HEK293 (cell line): Measurements from ENCODE around the gene CREBBP.

Experiments used
- CTCF ChIA-PET: fragments of 350-600 bp; formaldehyde crosslinking; extraction: SDS; loops from one replicate; lab custom pipeline; 2021; ENCODE audit warnings: antibody characterized with exemption; lab: Yijun Ruan, JAX
- POLR2A ChIA-PET: fragments of 300-600 bp; formaldehyde crosslinking; extraction: SDS; loops from one replicate; lab custom pipeline; 2020; ENCODE audit warnings: antibody characterized with exemption, inconsistent platforms; lab: Yijun Ruan, JAX
- H3K27ac ChIP-seq: fragments of 200-500 bp; sonication (Bioruptor generic); 2 replicates; pipeline ENCODE4 v1.5.1; 2014; ENCODE audit warnings: low read depth, low read length, control low read depth, inconsistent platforms; ENCODE audit errors: extremely low read depth
- H3K36me3 ChIP-seq, 2 experiments: fragments of 200-500 bp in 1 of 2; sonication (Bioruptor generic) in 1 of 2; 1 replicate in 1 of 2; 2 replicates in 1 of 2; pipeline ENCODE4 v1.5.1; 2014 to 2017; ENCODE audit warnings: inconsistent platforms in 2 of 2, low read length in 2 of 2; ENCODE audit not compliant: control insufficient read depth in 2 of 2, insufficient read depth in 1 of 2
- H3K4me1 ChIP-seq: fragments of 200-500 bp; sonication (Bioruptor generic); 2 replicates; pipeline ENCODE4 v1.5.1; 2014; ENCODE audit warnings: mild to moderate bottlenecking, low read length, inconsistent platforms; ENCODE audit not compliant: control insufficient read depth, insufficient read depth
- H3K4me3 ChIP-seq: 2 replicates; pipeline ENCODE4 v1.5.1; 2011; ENCODE audit warnings: low read depth, mild to moderate bottlenecking, control low read depth, low read length, moderate library complexity
- H3K9me3 ChIP-seq: fragments of 200-500 bp; sonication (Bioruptor generic); 2 replicates; pipeline ENCODE4 v1.5.1; 2014; ENCODE audit warnings: low read depth, low read length, inconsistent platforms; ENCODE audit not compliant: control insufficient read depth, insufficient read depth
- AEBP2 ChIP-seq: fragments of 450-650 bp; formaldehyde crosslinking; IDR thresholded peaks from 2 replicates; pipeline ENCODE4 v1.5.1; 2016; ENCODE audit warnings: missing biosample characterization, missing genetic modification characterization, borderline replicate concordance
- CTCF ChIP-seq: fragments of 450-650 bp; formaldehyde crosslinking; IDR thresholded peaks from 2 replicates; pipeline ENCODE4 v1.5.1; 2016; ENCODE audit warnings: missing biosample characterization, missing genetic modification characterization
- KLF17 ChIP-seq: fragments of 450-650 bp; formaldehyde crosslinking; IDR thresholded peaks from 2 replicates; pipeline ENCODE4 v1.5.1; 2016; ENCODE audit warnings: missing biosample characterization, missing genetic modification characterization
- OVOL3 ChIP-seq: fragments of 450-650 bp; formaldehyde crosslinking; IDR thresholded peaks from 2 replicates; pipeline ENCODE4 v1.5.1; 2016; ENCODE audit warnings: missing biosample characterization, missing genetic modification characterization
- ZBTB17 ChIP-seq: fragments of 450-650 bp; formaldehyde crosslinking; IDR thresholded peaks from 2 replicates; pipeline ENCODE4 v1.5.1; 2016; ENCODE audit warnings: missing biosample characterization, missing genetic modification characterization
- ZNF121 ChIP-seq: fragments of 450-650 bp; formaldehyde crosslinking; IDR thresholded peaks from 2 replicates; pipeline ENCODE4 v1.5.1; 2016; ENCODE audit warnings: missing biosample characterization, missing genetic modification characterization
- ZNF148 ChIP-seq: fragments of 450-650 bp; formaldehyde crosslinking; IDR thresholded peaks from 2 replicates; pipeline ENCODE4 v1.5.0; 2017; ENCODE audit warnings: missing biosample characterization, missing genetic modification characterization, borderline replicate concordance
- ZNF157 ChIP-seq: fragments of 450-650 bp; formaldehyde crosslinking; IDR thresholded peaks from 2 replicates; pipeline ENCODE4 v1.5.1; 2016; ENCODE audit warnings: missing biosample characterization, missing genetic modification characterization
- ZNF488 ChIP-seq: fragments of 450-650 bp; formaldehyde crosslinking; IDR thresholded peaks from 2 replicates; pipeline ENCODE4 v1.5.1; 2016; ENCODE audit warnings: missing biosample characterization, missing genetic modification characterization
- ZNF529 ChIP-seq: fragments of 450-650 bp; formaldehyde crosslinking; IDR thresholded peaks from 2 replicates; pipeline ENCODE4 v1.5.1; 2017; ENCODE audit warnings: missing genetic modification characterization, missing biosample characterization; ENCODE audit not compliant: insufficient replicate concordance
- ZNF580 ChIP-seq: fragments of 450-650 bp; formaldehyde crosslinking; IDR thresholded peaks from 2 replicates; pipeline ENCODE4 v1.5.1; 2016; ENCODE audit warnings: missing biosample characterization, missing genetic modification characterization
- ZNF610 ChIP-seq: fragments of 450-650 bp; formaldehyde crosslinking; IDR thresholded peaks from 2 replicates; pipeline ENCODE4 v1.5.1; 2016; ENCODE audit warnings: missing biosample characterization, missing genetic modification characterization, borderline replicate concordance
- ZNF670 ChIP-seq: fragments of 450-650 bp; formaldehyde crosslinking; IDR thresholded peaks from 2 replicates; pipeline ENCODE4 v1.5.1; 2016; ENCODE audit warnings: missing biosample characterization, missing genetic modification characterization, low read depth
- ZNF677 ChIP-seq: fragments of 450-650 bp; IDR thresholded peaks from 2 replicates; pipeline ENCODE4 v1.5.0; 2018; ENCODE audit warnings: missing biosample characterization, mild to moderate bottlenecking, missing genetic modification characterization, moderate library complexity
- ZNF776 ChIP-seq: fragments of 450-650 bp; formaldehyde crosslinking; IDR thresholded peaks from 2 replicates; pipeline ENCODE4 v1.5.0; 2017; ENCODE audit warnings: missing biosample characterization, missing genetic modification characterization, borderline replicate concordance

CREBBP gene

GRCh38 chr16:3766177-3766576, 114.3 kb downstream of the CREBBP start (continued):
- no peak for TF ChIP-seq ZNF580 (tag by site-specific recombination)
- TF ChIP-seq OVOL3 (tag by site-specific recombination) = no peak
- no peak for TF ChIP-seq ZNF529 (tag by site-specific recombination)
- no peak for TF ChIP-seq ZNF677 (tag by site-specific recombination)
- no peak for TF ChIP-seq KLF17 (tag by site-specific recombination)

- TF ChIP-seq ZNF610 = no peak
- peak; percentile 85 for TF ChIP-seq ZNF121
- TF ChIP-seq, all 188 proteins: peak for 1
- ChIA-PET POLR2A (no interaction called here), CTCF (no interaction called here)
- H3K4me1 ChIP-seq = no peaks in the 10 kb centered on the region
- H3K36me3 ChIP-seq = peaks cover 22 to 86% of the 10 kb centered on the region in 2 experiments; a peak in 2 of 3 replicates
- H3K4me3 ChIP-seq = no peak overlapping the region
- H3K9me3 ChIP-seq = no peaks in the 10 kb centered on the region
- no peak overlapping the region for H3K27ac ChIP-seq
Measured at GRCh38 chr16:3764409-3764808, 116.1 kb downstream of the CREBBP start.

GRCh38 chr16:3762107-3762750, 118.3 kb downstream of the CREBBP start:
- CTCF ChIA-PET = no interaction called here
- H3K36me3 ChIP-seq = peaks cover 20 to 86% of the 10 kb centered on the region in 2 experiments

More at GRCh38 chr16:3762107-3762750, 118.3 kb downstream of the CREBBP start:
- TF ChIP-seq AEBP2 (tag by site-specific recombination) (no peak), ZNF121 (no peak), CTCF (tag by site-specific recombination) (no peak), ZNF157 (tag by site-specific recombination) (no peak), ZNF488 (tag by site-specific recombination) (no peak), ZNF776 (tag by site-specific recombination) (no peak), ZNF670 (tag by site-specific recombination) (no peak), ZNF148 (tag by site-specific recombination) (no peak), ZBTB17 (tag by site-specific recombination) (no peak)
- no peak overlapping the region for H3K4me3 ChIP-seq
- H3K9me3 ChIP-seq = no peaks in the 10 kb centered on the region
- POLR2A ChIA-PET = no interaction called here
- no peaks in the 10 kb centered on the region for H3K4me1 ChIP-seq
- H3K27ac ChIP-seq = no peak overlapping the region
